Measurements from ENCODE around the gene MYLK.

The MYLK gene

GRCh38 chr3:123799544-123800361, 84.4 kb downstream of the MYLK start:
- no peak overlapping the region for H3K4me3 ChIP-seq (ENCODE audit: low read depth, low read length)
- no peak for TF ChIP-seq CTCF (IDR thresholded peaks at IDR 0.05; ENCODE audit: control insufficient read depth, extremely low read depth, insufficient read depth)
- no peak for DNase-seq (ENCODE audit: low read depth)

DNA sequence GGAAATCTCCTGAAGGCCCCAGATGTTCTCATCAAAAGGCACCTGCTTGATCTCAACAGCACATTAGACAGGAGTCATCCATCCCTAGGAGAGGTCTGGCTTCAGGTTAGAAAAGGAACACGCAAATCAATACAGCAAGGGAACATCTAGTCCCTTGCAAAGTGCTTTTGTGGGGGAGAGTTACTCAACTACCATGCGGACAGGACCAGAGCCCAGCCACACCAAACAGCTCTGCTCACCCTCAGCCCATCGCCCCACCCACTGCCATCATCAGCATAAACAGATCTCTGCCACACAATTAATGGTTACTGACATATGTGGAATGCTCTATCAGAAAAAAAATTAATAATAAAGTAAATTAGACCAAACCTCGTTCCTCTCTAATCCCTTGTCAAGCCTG, 85.6 kb downstream of the MYLK start:
- TF ChIP-seq CTCF (IDR thresholded peaks at IDR 0.05; ENCODE audit: control insufficient read depth, extremely low read depth, insufficient read depth), result no peak
- DNase-seq (ENCODE audit: low read depth), result no peak
- no peak overlapping the region for H3K4me3 ChIP-seq (ENCODE audit: low read depth, low read length)

- DNase-seq (ENCODE audit: low read depth), result no peak
- no peak overlapping the region for H3K4me3 ChIP-seq (ENCODE audit: low read depth, low read length)
- TF ChIP-seq CTCF (IDR thresholded peaks at IDR 0.05; ENCODE audit: control insufficient read depth, extremely low read depth, insufficient read depth), result no peak
These were observed 88.5 kb downstream of the MYLK start for GRCh38 chr3:123795471-123796251.

GRCh38 chr3:123793425-123793824, 90.7 kb downstream of the MYLK start:
- TF ChIP-seq CTCF (IDR thresholded peaks at IDR 0.05; ENCODE audit: control insufficient read depth, extremely low read depth, insufficient read depth), result no peak
- no peak for DNase-seq (ENCODE audit: low read depth)
- no peak overlapping the region for H3K4me3 ChIP-seq (ENCODE audit: low read depth, low read length)

DNA sequence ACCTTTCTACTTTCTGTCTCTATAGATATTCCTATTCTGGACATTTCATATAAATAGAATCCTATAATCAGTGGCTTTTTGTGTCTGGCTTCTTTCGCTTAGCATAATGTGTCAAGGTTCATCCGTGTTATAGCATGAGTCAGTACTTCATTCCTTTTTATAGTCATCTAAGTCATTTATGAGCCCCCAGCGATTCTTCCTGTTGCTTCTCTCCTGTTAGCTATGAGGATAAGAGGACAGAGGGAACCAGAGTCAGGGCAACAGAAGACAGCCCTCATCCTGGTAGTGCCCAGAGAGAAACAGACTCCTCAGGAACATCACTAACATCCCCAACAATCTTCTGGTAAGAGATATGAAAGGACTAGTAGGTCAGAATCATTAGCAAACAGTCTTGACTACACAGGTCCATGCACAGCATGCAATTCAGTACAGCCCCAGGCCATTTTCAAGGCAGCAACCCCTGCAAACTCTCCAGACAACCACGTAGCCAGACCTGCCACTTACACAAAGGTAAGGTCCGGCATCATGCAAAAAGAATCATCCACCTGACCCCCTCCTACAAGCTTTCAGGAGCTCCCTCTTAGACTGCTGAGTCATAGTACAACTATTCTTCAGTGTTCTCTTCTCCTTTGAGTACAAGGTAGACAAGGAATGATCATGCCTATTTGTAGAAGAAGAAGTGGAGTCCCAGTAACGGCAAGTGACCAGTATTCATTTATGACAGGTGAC, 91.5 kb downstream of the MYLK start:
- no peak for TF ChIP-seq CTCF (IDR thresholded peaks at IDR 0.05; ENCODE audit: control insufficient read depth, extremely low read depth, insufficient read depth)
- H3K4me3 ChIP-seq (ENCODE audit: low read depth, low read length), result no peak overlapping the region
- DNase-seq (ENCODE audit: low read depth), result no peak

DNA sequence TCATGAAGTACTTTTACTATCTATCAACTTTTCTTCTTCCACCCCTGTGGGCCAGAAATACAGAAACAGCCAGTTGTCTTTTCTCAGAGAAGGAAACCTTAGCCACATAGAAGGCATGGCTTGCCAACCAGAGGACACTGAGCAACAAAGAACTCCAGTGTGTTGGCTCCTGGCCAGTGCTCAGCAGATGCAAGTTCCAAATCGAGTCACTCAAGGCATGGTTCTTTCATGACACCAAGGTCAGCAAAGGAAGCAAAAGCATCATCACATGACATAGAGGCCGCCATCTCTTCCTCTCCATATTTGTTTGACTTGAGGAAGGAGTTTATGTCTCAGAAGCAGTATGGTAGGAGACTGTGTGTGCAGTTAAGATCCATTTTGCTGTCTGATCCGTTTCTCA, 92.2 kb downstream of the MYLK start:
- TF ChIP-seq CTCF (IDR thresholded peaks at IDR 0.05; ENCODE audit: control insufficient read depth, extremely low read depth, insufficient read depth), result no peak
- DNase-seq (ENCODE audit: low read depth), result no peak
- H3K4me3 ChIP-seq (ENCODE audit: low read depth, low read length), result no peak overlapping the region
